Stimulated activated CD8-positive, alpha-beta memory T cell treated with anti-CD3 and anti-CD28 coated beads, Interleukin-12 subunit alpha, Interleukin-12 subunit beta, amount 100 ng/mL, for 24 hours (primary cell): ENCODE results near the gene TLCD4.
"Not testable (repeated sequence)": the region's sequence is repeated elsewhere in the genome, so short reads cannot be mapped to it uniquely, and the experiment has no call there.

Experiments used
- DNase-seq: peaks from one replicate; pipeline ENCODE4 v3.0.0-alpha.2; 2020; ENCODE audit errors: extremely low read depth

TLCD4 gene

GRCh38 chr1:95117207-95118066 lies at the start of gene TLCD4:
TSS of gene TLCD4 (plus strand) at chr1:95117355. CDS start at chr1:95143902, 26,547 bp downstream.
- DNase-seq = no peak

- no peak for DNase-seq
Measured at GRCh38 chr1:95067568-95067967, 49.6 kb upstream of the TLCD4 start.

- DNase-seq = no peak
Measured at GRCh38 chr1:95068956-95069709, 48.0 kb upstream of the TLCD4 start.

- no peak for DNase-seq
Measured at GRCh38 chr1:95069710-95070093, 47.5 kb upstream of the TLCD4 start.

GRCh38 chr1:95071539-95071938 lies 45.6 kb upstream of the TLCD4 start:
- no peak for DNase-seq

GRCh38 chr1:95072117-95072516 lies 45.0 kb upstream of the TLCD4 start:
- no peak for DNase-seq

- DNase-seq = peak; percentile 79
Measured at GRCh38 chr1:95072532-95073419, 44.4 kb upstream of the TLCD4 start, which contains the start of gene ALG14. TSS of gene ALG14 (minus strand) at chr1:95072951. CDS start at chr1:95072898, 53 bp downstream.

- DNase-seq = no peak
Measured at GRCh38 chr1:95073446-95073845, 43.7 kb upstream of the TLCD4 start.

- no peak for DNase-seq
Measured at GRCh38 chr1:95076034-95076433, 41.1 kb upstream of the TLCD4 start.

GRCh38 chr1:95080446-95080845 lies 36.7 kb upstream of the TLCD4 start:
- no peak for DNase-seq

- no peak for DNase-seq
Measured at GRCh38 chr1:95080879-95081278, 36.3 kb upstream of the TLCD4 start.

GRCh38 chr1:95084317-95085176 lies 32.6 kb upstream of the TLCD4 start:
- DNase-seq = no peak

GRCh38 chr1:95085376-95085775 lies 31.8 kb upstream of the TLCD4 start:
- DNase-seq = no peak

- no peak for DNase-seq
Measured at GRCh38 chr1:95086949-95087533, 30.1 kb upstream of the TLCD4 start.

- no peak for DNase-seq
Measured at GRCh38 chr1:95088303-95088702, 28.9 kb upstream of the TLCD4 start.

- DNase-seq = no peak
Measured at GRCh38 chr1:95089650-95090287, 27.4 kb upstream of the TLCD4 start.

GRCh38 chr1:95091290-95091689 lies 25.9 kb upstream of the TLCD4 start:
- DNase-seq = not testable (repeated sequence)

GRCh38 chr1:95092891-95093290 lies 24.3 kb upstream of the TLCD4 start:
- DNase-seq = not testable (repeated sequence)

GRCh38 chr1:95093296-95093695 lies 23.9 kb upstream of the TLCD4 start:
- DNase-seq = no peak

- DNase-seq = no peak
Measured at GRCh38 chr1:95094923-95095322, 22.2 kb upstream of the TLCD4 start.
